Measurements from ENCODE around the gene ZNF841.

- TF ChIP-seq POLR2A (IDR thresholded peaks at IDR 0.05; ENCODE audit: low read depth, low read length), result no peak
- TF ChIP-seq POLR2AphosphoS5 (IDR thresholded peaks at IDR 0.05; ENCODE audit: low read depth, low read length), result no peak
Measured at GRCh38 chr19:52110780-52111179, 15.2 kb upstream of the ZNF841 start.

Measured in GM12892 (cell line).